ENCODE measurements around the gene RCVRN. TPM values are rescaled to one million over a fixed set of nuclear protein-coding genes. Genes with fewer than 3 reads are reported as not detected.

Gene RCVRN
- total RNA-seq, 1 donor from 2014 or later = not detected

DNA sequence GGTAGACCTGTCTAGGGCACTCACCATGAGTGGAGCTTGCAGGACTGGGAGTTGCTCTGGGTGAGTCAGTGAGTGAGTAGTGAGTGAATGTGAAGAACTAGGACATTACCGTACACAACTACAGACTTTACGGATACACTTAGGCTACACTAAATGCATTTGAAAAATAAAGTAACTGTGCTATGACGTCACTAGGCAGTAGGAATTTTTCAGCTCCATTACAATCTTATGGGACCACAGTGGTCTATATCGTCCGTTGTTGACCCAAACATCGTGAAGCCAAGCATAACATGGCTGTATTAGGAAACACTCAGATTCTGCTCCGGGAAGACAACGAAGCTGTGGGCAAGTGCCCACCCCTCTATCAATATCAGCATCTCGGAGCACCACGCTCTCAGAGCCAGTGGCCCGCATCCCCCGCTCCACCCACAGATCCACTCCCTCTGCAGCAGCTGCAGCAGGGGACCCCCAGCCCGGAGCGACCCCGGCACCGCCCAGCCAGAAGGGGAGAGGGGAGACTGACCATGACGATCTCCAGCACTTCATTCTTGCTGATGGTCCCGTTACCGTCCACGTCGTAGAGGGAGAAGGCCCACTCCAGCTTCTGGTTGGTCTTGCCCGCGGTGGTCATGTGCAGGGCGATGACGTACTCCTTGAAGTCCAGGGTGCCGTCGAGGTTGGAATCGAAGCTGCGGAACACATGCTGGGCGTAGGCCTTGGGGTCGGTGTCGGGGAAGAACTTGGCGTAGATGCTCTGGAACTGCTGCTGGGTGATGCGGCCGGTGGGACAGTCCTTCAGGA is 594 bp downstream of the RCVRN start:
- no peaks in the 10 kb centered on the region for H3K9me3 ChIP-seq (ENCODE audit: control insufficient read depth in 3 of 3, low read length in 3 of 3)
- no peak overlapping the region for H3K27ac ChIP-seq (ENCODE audit: low read depth, low read length)
- peaks cover 0 to 5% (median 1%) of the 10 kb centered on the region in 3 donors for H3K4me1 ChIP-seq (ENCODE audit: control insufficient read depth in 3 of 3, insufficient read depth in 3 of 3, low read length in 3 of 3)
- peaks cover 7 to 20% (median 12%) of the 10 kb centered on the region in 3 donors for H3K27me3 ChIP-seq (ENCODE audit: control insufficient read depth in 3 of 3, insufficient read depth in 3 of 3, low read length in 3 of 3)
- H3K9ac ChIP-seq (ENCODE audit: low read depth in 1 of 3, low read length in 3 of 3) = no peak overlapping the region
- H3K4me3 ChIP-seq (ENCODE audit: low read length in 3 of 3) = no peak overlapping the region
- H3K36me3 ChIP-seq (ENCODE audit: control insufficient read depth in 3 of 3, insufficient read depth in 3 of 3, low read length in 3 of 3) = no peaks in the 10 kb centered on the region

DNA sequence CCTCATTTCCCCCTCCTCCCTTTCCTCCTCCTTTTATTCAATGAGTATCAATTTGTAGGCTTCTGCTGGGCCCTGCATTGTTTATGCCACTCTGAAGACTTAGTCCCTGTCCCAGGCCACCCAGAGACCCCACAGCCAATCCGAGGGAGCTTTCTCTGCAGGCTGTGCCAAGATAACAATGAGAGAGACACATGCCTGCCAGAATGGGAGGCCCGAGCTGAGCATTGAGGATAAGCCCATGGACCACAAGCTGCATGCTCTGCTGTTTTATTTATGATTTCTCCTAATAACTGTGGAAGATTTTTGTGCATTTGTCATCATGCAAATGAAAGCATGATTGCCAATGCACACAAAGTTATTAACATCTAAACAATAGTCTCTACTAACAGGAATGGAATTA is 3.0 kb downstream of the RCVRN start:
- Histone ChIP-seq H3K27me3 (ENCODE audit: control insufficient read depth in 3 of 3, insufficient read depth in 3 of 3, low read length in 3 of 3) (peaks cover 2 to 4% (median 3%) of the 10 kb centered on the region in 3 donors), H3K27ac (ENCODE audit: low read depth, low read length) (no peak overlapping the region), H3K36me3 (ENCODE audit: control insufficient read depth in 3 of 3, insufficient read depth in 3 of 3, low read length in 3 of 3) (no peaks in the 10 kb centered on the region), H3K4me1 (ENCODE audit: control insufficient read depth in 3 of 3, insufficient read depth in 3 of 3, low read length in 3 of 3) (peaks cover 0 to 5% (median 3%) of the 10 kb centered on the region in 3 donors), H3K9ac (ENCODE audit: low read depth in 1 of 3, low read length in 3 of 3) (no peak overlapping the region), H3K9me3 (ENCODE audit: control insufficient read depth in 3 of 3, low read length in 3 of 3) (no peaks in the 10 kb centered on the region), H3K4me3 (ENCODE audit: low read length in 3 of 3) (no peak overlapping the region)

DNA sequence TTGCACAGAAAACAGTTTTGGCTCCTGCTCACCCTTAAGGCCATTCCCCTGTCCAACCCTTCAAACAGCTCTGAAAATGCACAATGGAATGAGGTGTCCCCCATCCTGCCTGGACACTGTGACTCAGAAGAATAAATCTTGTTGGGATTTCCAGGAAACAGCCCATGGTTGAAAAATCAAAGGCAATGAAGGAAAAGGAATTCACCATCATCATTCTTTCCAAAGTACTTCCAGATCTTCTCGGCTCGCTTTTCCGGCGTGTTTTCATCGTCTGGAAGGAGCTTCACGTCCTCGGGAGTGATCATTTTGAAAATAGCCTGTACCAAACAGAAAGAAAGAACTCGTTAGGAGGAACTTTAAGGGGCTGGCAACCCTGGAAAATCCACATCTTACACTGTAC is 4.3 kb downstream of the RCVRN start:
- Histone ChIP-seq H3K4me1 (ENCODE audit: control insufficient read depth in 3 of 3, insufficient read depth in 3 of 3, low read length in 3 of 3) (peaks cover 0 to 5% (median 3%) of the 10 kb centered on the region in 3 donors), H3K27ac (ENCODE audit: low read depth, low read length) (peak overlapping the region; percentile 22), H3K36me3 (ENCODE audit: control insufficient read depth in 3 of 3, insufficient read depth in 3 of 3, low read length in 3 of 3) (no peaks in the 10 kb centered on the region), H3K4me3 (ENCODE audit: low read length in 3 of 3) (no peak overlapping the region), H3K27me3 (ENCODE audit: control insufficient read depth in 3 of 3, insufficient read depth in 3 of 3, low read length in 3 of 3) (peaks cover 0 to 2% (median 2%) of the 10 kb centered on the region in 3 donors), H3K9me3 (ENCODE audit: control insufficient read depth in 3 of 3, low read length in 3 of 3) (no peaks in the 10 kb centered on the region), H3K9ac (ENCODE audit: low read depth in 1 of 3, low read length in 3 of 3) (no peak overlapping the region)

DNA sequence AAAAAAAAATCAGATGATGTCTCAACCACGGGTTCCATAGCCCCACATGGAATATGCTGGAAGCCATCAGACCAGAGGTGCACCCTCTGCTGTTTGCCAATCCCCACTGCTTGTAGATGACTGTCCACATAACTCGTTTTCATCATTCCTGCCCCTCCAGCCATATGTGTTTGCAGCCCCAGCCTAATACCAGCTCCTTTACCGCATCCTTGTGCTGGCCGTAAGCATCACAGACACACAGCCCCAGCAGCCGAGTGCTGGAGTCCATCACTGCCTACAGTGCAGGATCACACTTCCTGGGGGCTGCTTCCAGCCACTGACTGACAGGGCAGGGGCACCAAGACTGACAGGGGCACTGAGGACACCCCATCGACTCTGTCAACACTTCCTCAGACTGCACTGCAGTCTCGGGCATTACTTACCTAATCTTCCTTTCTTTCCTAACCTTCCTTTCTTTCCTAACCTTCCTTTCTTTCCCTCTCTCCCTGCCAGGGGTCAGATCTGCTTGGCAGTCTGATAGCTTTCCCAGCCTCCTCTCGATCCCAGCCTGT is 5.0 kb downstream of the RCVRN start:
- Histone ChIP-seq H3K4me3 (ENCODE audit: low read length in 3 of 3) (no peak overlapping the region), H3K36me3 (ENCODE audit: control insufficient read depth in 3 of 3, insufficient read depth in 3 of 3, low read length in 3 of 3) (no peaks in the 10 kb centered on the region), H3K9me3 (ENCODE audit: control insufficient read depth in 3 of 3, low read length in 3 of 3) (no peaks in the 10 kb centered on the region), H3K27ac (ENCODE audit: low read depth, low read length) (no peak overlapping the region), H3K27me3 (ENCODE audit: control insufficient read depth in 3 of 3, insufficient read depth in 3 of 3, low read length in 3 of 3) (no peaks in the 10 kb centered on the region), H3K9ac (ENCODE audit: low read depth in 1 of 3, low read length in 3 of 3) (no peak overlapping the region), H3K4me1 (ENCODE audit: control insufficient read depth in 3 of 3, insufficient read depth in 3 of 3, low read length in 3 of 3) (peaks cover 0 to 5% (median 3%) of the 10 kb centered on the region in 3 donors)

DNA sequence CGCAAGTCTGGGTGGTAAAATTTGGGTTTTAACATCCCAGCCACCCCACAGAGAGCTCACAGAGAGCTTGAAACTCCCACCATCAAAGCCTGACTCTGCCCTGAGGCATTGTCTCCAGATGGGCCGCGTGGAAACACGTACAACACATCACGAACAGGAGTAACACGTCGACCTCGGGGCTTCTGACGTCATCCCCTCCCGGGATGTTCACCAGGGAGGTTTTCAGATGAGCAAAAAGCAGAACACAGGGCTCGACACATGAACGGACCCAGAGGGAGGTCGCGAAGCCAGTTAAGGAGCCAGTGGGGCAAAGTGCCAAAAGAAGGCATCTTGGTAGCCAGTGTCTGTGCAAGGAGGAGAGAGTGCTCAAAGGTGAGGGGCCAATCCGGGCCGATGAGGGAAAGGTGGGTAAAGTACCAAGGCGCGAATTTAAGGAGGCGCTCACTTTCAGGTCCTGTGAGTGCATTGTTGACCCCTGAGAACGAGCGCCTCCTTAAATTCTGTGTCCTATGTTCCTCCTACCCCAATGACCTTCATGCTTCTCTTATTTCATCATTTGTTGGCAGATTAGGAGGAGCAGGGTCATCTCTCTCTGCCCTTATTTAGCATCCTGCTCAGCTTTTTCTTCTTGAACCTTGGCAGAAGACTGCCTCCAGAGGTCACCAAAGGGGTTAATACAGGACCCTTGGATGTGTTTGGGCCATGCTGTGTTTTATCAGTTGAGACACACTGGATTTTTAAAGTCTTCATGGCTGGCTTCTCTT is 5.6 kb downstream of the RCVRN start:
- Histone ChIP-seq H3K4me1 (ENCODE audit: control insufficient read depth in 3 of 3, insufficient read depth in 3 of 3, low read length in 3 of 3) (peaks cover 0 to 5% (median 3%) of the 10 kb centered on the region in 3 donors), H3K27ac (ENCODE audit: low read depth, low read length) (no peak overlapping the region), H3K9me3 (ENCODE audit: control insufficient read depth in 3 of 3, low read length in 3 of 3) (no peaks in the 10 kb centered on the region)

DNA sequence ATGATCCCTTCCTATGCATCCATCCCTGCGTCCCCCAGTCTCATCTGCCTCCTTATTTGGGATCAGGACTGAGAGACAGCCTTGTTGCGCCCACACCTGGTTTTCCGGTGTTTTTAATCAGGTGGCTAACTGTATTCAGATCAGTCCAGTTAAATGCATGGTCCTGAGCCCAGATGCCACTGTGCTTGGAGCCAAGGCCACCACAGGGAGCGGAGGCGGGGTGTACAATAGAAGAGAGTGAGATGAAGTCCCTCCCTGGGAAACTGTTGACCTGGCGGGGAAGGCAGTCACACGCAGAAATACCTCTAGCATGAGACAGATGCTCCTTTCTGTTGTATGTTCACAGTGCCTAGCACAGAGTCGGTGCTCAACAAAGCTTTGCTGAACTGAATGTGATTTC is 6.3 kb downstream of the RCVRN start:
- Histone ChIP-seq H3K9ac (ENCODE audit: low read depth in 1 of 3, low read length in 3 of 3) (no peak overlapping the region), H3K4me1 (ENCODE audit: control insufficient read depth in 3 of 3, insufficient read depth in 3 of 3, low read length in 3 of 3) (peaks cover 0 to 5% (median 3%) of the 10 kb centered on the region in 3 donors), H3K27ac (ENCODE audit: low read depth, low read length) (no peak overlapping the region), H3K27me3 (ENCODE audit: control insufficient read depth in 3 of 3, insufficient read depth in 3 of 3, low read length in 3 of 3) (peaks cover 0 to 2% (median 0%) of the 10 kb centered on the region in 3 donors), H3K4me3 (ENCODE audit: low read length in 3 of 3) (no peak overlapping the region), H3K36me3 (ENCODE audit: control insufficient read depth in 3 of 3, insufficient read depth in 3 of 3, low read length in 3 of 3) (no peaks in the 10 kb centered on the region), H3K9me3 (ENCODE audit: control insufficient read depth in 3 of 3, low read length in 3 of 3) (no peaks in the 10 kb centered on the region)

More for the DNA sequence above, 5.6 kb downstream of the RCVRN start:
- Histone ChIP-seq H3K36me3 (ENCODE audit: control insufficient read depth in 3 of 3, insufficient read depth in 3 of 3, low read length in 3 of 3) (no peaks in the 10 kb centered on the region), H3K27me3 (ENCODE audit: control insufficient read depth in 3 of 3, insufficient read depth in 3 of 3, low read length in 3 of 3) (peaks cover 0 to 2% (median 0%) of the 10 kb centered on the region in 3 donors), H3K9ac (ENCODE audit: low read depth in 1 of 3, low read length in 3 of 3) (no peak overlapping the region), H3K4me3 (ENCODE audit: low read length in 3 of 3) (no peak overlapping the region)

DNA sequence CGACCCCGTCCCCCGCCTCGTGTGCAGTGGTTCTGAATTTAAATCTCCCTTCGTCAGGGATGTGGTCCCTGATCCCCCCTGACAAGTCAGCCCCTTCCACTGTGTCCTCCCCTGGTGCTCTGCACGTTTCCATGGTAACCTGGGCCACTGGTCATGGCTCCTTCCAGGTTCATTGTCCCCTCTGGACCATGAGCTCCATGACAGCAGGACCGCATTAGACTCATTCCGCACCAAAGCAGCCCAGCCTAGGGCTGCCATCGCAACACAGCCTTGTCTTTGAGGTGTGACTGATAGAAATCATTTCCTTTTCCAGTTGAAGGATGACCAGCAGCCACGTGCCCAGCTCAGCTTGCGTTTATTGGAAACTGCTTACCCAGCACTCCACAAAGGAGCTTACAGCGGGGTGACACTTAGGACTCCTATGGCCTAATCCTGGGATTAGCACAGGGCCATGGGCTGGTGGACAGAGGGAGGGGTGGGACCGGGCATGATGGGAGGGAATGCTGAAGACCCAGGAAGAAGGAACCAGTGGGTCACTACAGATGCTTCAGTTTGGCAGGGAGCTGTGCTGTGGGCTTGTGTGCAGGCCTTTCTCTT is 7.6 kb downstream of the RCVRN start:
- peaks cover 0 to 2% (median 0%) of the 10 kb centered on the region in 3 donors for H3K27me3 ChIP-seq (ENCODE audit: control insufficient read depth in 3 of 3, insufficient read depth in 3 of 3, low read length in 3 of 3)
- no peaks in the 10 kb centered on the region for H3K9me3 ChIP-seq (ENCODE audit: control insufficient read depth in 3 of 3, low read length in 3 of 3)
- no peak overlapping the region for H3K27ac ChIP-seq (ENCODE audit: low read depth, low read length)
- H3K4me1 ChIP-seq (ENCODE audit: control insufficient read depth in 3 of 3, insufficient read depth in 3 of 3, low read length in 3 of 3) = peaks cover 0 to 5% (median 3%) of the 10 kb centered on the region in 3 donors
- H3K36me3 ChIP-seq (ENCODE audit: control insufficient read depth in 3 of 3, insufficient read depth in 3 of 3, low read length in 3 of 3) = no peaks in the 10 kb centered on the region
- H3K4me3 ChIP-seq (ENCODE audit: low read length in 3 of 3) = no peak overlapping the region
- no peak overlapping the region for H3K9ac ChIP-seq (ENCODE audit: low read depth in 1 of 3, low read length in 3 of 3)

DNA sequence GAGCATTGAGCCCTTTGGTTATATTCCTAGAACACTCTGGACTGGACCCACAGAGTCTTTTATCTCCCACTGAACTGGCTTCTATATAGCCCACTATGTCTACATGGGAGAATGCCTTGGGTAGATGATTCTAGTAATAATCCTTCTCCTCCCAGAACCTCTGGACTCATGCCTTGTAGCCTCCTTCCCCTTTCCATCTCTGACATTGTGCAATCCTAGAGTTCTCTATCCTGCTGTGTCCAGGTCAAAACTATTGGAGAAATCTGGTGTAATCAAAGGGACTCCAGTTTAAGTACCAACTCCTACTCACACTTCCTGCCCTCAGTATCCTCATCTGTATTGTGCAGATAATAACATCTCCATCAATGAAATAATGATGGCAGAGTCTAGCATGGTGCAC is 9.1 kb downstream of the RCVRN start:
- Histone ChIP-seq H3K36me3 (ENCODE audit: control insufficient read depth in 3 of 3, insufficient read depth in 3 of 3, low read length in 3 of 3) (no peaks in the 10 kb centered on the region), H3K27ac (ENCODE audit: low read depth, low read length) (no peak overlapping the region), H3K4me1 (ENCODE audit: control insufficient read depth in 3 of 3, insufficient read depth in 3 of 3, low read length in 3 of 3) (peaks cover 0 to 5% (median 3%) of the 10 kb centered on the region in 3 donors), H3K27me3 (ENCODE audit: control insufficient read depth in 3 of 3, insufficient read depth in 3 of 3, low read length in 3 of 3) (peaks cover 0 to 2% (median 0%) of the 10 kb centered on the region in 3 donors), H3K9ac (ENCODE audit: low read depth in 1 of 3, low read length in 3 of 3) (no peak overlapping the region), H3K9me3 (ENCODE audit: control insufficient read depth in 3 of 3, low read length in 3 of 3) (no peaks in the 10 kb centered on the region), H3K4me3 (ENCODE audit: low read length in 3 of 3) (no peak overlapping the region)

DNA sequence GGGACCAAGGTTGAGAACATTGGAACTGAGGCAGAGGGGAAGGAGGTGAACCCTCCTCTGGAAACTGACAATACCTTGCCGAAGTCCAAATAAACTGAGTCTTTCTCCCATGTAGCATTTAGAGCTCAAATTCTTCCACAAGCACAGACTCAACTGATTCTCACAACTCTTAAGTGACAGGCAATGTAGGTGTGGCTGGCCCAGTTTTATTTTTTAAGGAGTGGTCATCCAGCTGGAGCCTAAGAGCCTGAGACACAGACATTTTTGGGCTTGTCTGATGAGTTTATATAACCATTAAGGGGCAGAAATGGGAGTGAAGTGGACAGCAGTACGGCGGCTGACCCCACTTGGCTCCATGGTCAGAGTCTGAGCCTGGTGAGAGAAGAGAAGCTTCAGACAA is 10.8 kb downstream of the RCVRN start:
- Histone ChIP-seq H3K27ac (ENCODE audit: low read depth, low read length) (no peak overlapping the region), H3K36me3 (ENCODE audit: control insufficient read depth in 3 of 3, insufficient read depth in 3 of 3, low read length in 3 of 3) (no peaks in the 10 kb centered on the region), H3K4me1 (ENCODE audit: control insufficient read depth in 3 of 3, insufficient read depth in 3 of 3, low read length in 3 of 3) (no peaks in the 10 kb centered on the region), H3K9me3 (ENCODE audit: control insufficient read depth in 3 of 3, low read length in 3 of 3) (no peaks in the 10 kb centered on the region), H3K27me3 (ENCODE audit: control insufficient read depth in 3 of 3, insufficient read depth in 3 of 3, low read length in 3 of 3) (peaks cover 0 to 2% (median 0%) of the 10 kb centered on the region in 3 donors), H3K4me3 (ENCODE audit: low read length in 3 of 3) (no peak overlapping the region), H3K9ac (ENCODE audit: low read depth in 1 of 3, low read length in 3 of 3) (no peak overlapping the region)

Measured in skeletal muscle tissue (tissue), 4 donors.